Glutamatergic neuron (in vitro differentiated cells): ENCODE results near the gene CDK6. TPM values are rescaled to one million over a fixed set of nuclear protein-coding genes. Genes with fewer than 3 reads are reported as not detected.

ENCODE experiments used
- DNase-seq: peaks from one replicate; pipeline ENCODE4 v3.0.0; 2022
- H3K27ac Mint-ChIP-seq: one replicate; pipeline ENCODE4 v1.8.0; 2020; ENCODE audit warnings: mild to moderate bottlenecking, mixed read lengths, inconsistent platforms; ENCODE audit not compliant: unreplicated experiment
- H3K27me3 Mint-ChIP-seq: one replicate; pipeline ENCODE4 v1.8.0; 2020; ENCODE audit warnings: mild to moderate bottlenecking, moderate library complexity, mixed read lengths, inconsistent platforms; ENCODE audit not compliant: unreplicated experiment
- H3K36me3 Mint-ChIP-seq: one replicate; pipeline ENCODE4 v1.8.0; 2020; ENCODE audit warnings: mild to moderate bottlenecking, mixed read lengths, inconsistent platforms; ENCODE audit not compliant: unreplicated experiment
- H3K4me1 Mint-ChIP-seq: one replicate; pipeline ENCODE4 v1.8.0; 2020; ENCODE audit warnings: mild to moderate bottlenecking, low read depth, mixed read lengths, inconsistent platforms; ENCODE audit not compliant: unreplicated experiment
- H3K4me3 Mint-ChIP-seq: one replicate; pipeline ENCODE4 v1.8.0; 2020; ENCODE audit warnings: mild to moderate bottlenecking, mixed read lengths, inconsistent platforms; ENCODE audit not compliant: unreplicated experiment
- H3K9me3 Mint-ChIP-seq: one replicate; pipeline ENCODE4 v1.8.0; 2020; ENCODE audit warnings: mild to moderate bottlenecking, moderate library complexity, mixed read lengths, inconsistent platforms; ENCODE audit not compliant: unreplicated experiment
- total RNA-seq: library from RNA; stranded (reverse); fragmentation: NEBNext Ultra II Directional; extraction: Animal tissue kit (Norgen Biotek cat#: 25700); gene quantifications from one replicate; pipeline ENCODE4 v1.2.1, GENCODE V29; 2021; ENCODE audit not compliant: unreplicated experiment
- TF ChIP-seq, protein P1 (sequence below): fragments of 200-600 bp; sonication (generic); IDR thresholded peaks from one replicate; pipeline ENCODE4 v1.5.0; 2021; ENCODE audit not compliant: partially characterized antibody, unreplicated experiment

Gene CDK6
- total RNA-seq, 1 donor from 2014 or later: 111 TPM

DNA sequence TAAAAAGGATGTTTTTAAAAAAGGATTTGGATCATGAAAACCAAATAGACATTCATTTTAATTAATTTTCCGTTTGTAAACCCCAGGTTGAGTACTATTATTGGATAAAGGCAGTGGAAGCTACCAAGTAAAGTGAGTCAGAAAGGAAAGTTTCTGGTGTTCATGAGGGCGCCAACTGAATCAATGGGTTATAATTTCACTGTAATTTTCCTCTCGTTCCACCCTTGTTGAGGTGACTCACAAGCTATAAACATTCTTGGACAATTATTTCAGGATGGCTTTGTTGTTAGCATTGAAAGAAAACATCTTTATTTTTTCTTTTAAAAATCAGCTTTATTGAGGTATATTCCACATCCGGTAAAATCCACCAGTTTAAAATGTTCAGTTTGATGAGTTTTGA lies 241.1 kb downstream of the CDK6 start:
- Mint-ChIP-seq H3K4me3 (no peak overlapping the region), H3K27ac (no peak overlapping the region), H3K27me3 (peaks cover 2% of the 10 kb centered on the region), H3K4me1 (no peaks in the 10 kb centered on the region), H3K9me3 (peaks cover under 1% of the 10 kb centered on the region), H3K36me3 (no peaks in the 10 kb centered on the region)
- TF ChIP-seq, protein P1, sequence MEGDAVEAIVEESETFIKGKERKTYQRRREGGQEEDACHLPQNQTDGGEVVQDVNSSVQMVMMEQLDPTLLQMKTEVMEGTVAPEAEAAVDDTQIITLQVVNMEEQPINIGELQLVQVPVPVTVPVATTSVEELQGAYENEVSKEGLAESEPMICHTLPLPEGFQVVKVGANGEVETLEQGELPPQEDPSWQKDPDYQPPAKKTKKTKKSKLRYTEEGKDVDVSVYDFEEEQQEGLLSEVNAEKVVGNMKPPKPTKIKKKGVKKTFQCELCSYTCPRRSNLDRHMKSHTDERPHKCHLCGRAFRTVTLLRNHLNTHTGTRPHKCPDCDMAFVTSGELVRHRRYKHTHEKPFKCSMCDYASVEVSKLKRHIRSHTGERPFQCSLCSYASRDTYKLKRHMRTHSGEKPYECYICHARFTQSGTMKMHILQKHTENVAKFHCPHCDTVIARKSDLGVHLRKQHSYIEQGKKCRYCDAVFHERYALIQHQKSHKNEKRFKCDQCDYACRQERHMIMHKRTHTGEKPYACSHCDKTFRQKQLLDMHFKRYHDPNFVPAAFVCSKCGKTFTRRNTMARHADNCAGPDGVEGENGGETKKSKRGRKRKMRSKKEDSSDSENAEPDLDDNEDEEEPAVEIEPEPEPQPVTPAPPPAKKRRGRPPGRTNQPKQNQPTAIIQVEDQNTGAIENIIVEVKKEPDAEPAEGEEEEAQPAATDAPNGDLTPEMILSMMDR: no peak
- DNase-seq: no peak

DNA sequence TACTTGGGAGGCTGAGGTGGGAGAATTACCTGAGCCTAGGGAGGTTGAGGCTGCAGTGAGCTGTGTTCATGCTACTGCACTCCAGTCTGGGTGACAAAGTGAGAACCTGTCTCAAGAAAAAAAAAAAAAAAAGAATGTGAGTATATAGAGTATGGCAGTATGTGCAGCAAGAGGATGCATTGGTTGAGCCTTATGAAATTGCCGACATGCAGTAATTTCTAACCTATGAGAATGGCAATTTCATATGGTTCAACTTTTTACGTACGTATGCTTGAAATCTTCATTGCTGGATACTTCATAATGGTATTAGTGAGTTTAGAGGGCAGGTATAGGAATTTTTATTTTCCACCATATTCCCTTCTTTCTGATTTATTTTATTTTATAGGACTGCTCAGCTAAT lies 241.6 kb downstream of the CDK6 start:
- TF ChIP-seq, protein P1: no peak
- H3K4me1 Mint-ChIP-seq: no peaks in the 10 kb centered on the region
- H3K4me3 Mint-ChIP-seq: no peak overlapping the region
- no peak overlapping the region for H3K27ac Mint-ChIP-seq
- no peak for DNase-seq
- peaks cover 2% of the 10 kb centered on the region for H3K27me3 Mint-ChIP-seq
- H3K36me3 Mint-ChIP-seq: no peaks in the 10 kb centered on the region
- H3K9me3 Mint-ChIP-seq: peaks cover 4% of the 10 kb centered on the region

GRCh38 chr7:92590711-92591310 lies 245.6 kb downstream of the CDK6 start:
- H3K27ac Mint-ChIP-seq: peak overlapping the region; percentile 17
- no peaks in the 10 kb centered on the region for H3K36me3 Mint-ChIP-seq
- peaks cover 16% of the 10 kb centered on the region for H3K4me1 Mint-ChIP-seq
- peaks cover 4% of the 10 kb centered on the region for H3K9me3 Mint-ChIP-seq
- TF ChIP-seq, protein P1: no peak
- peak overlapping the region; percentile 86 for H3K4me3 Mint-ChIP-seq
- no peak for DNase-seq
- H3K27me3 Mint-ChIP-seq: peaks cover 2% of the 10 kb centered on the region

- Mint-ChIP-seq H3K36me3 (no peaks in the 10 kb centered on the region), H3K9me3 (peaks cover 4% of the 10 kb centered on the region), H3K4me1 (peaks cover 16% of the 10 kb centered on the region), H3K27ac (peak overlapping the region; percentile 92), H3K4me3 (peak overlapping the region; percentile 86), H3K27me3 (peaks cover 2% of the 10 kb centered on the region)
- TF ChIP-seq, protein P1: no peak
- DNase-seq: no peak
Measured at GRCh38 chr7:92589056-92589455, 247.3 kb downstream of the CDK6 start.

GRCh38 chr7:92588561-92588960 lies 247.8 kb downstream of the CDK6 start:
- H3K27ac Mint-ChIP-seq: peak overlapping the region; percentile 53
- H3K27me3 Mint-ChIP-seq: peaks cover 2% of the 10 kb centered on the region
- H3K9me3 Mint-ChIP-seq: peaks cover 4% of the 10 kb centered on the region
- TF ChIP-seq, protein P1: no peak
- no peaks in the 10 kb centered on the region for H3K36me3 Mint-ChIP-seq
- DNase-seq: no peak
- H3K4me1 Mint-ChIP-seq: peaks cover 16% of the 10 kb centered on the region
- H3K4me3 Mint-ChIP-seq: peak overlapping the region; percentile 86
